ENCODE results near the gene UBTD1.

The UBTD1 gene

GRCh38 chr10:97584798-97585438 lies 86.2 kb downstream of the UBTD1 start:
- DNase-seq (ENCODE audit: low read depth), result no peak

- no peak for DNase-seq (ENCODE audit: low read depth)
Measured at GRCh38 chr10:97585439-97585811, 86.7 kb downstream of the UBTD1 start.

DNA sequence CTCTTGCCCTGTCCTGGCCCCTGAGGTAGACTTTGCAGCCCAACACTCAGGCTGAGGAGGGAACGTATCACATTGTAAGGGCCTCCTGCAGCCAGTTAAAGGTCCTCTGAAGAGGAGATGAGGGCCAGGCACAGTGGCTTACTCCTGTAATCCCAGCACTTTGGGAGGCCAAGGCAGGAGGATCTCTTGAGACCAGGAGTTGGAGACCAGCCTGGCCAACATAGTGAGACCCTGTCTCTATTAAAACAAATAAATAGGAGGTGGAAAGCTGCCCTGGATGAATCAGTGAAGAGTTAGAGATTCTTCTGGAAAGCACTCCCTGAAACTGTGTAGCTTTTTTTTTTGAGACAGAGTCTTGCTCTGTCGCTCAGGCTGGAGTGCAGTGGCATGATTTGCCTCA lies 88.5 kb downstream of the UBTD1 start:
- no peak for DNase-seq (ENCODE audit: low read depth)

GRCh38 chr10:97589479-97589878 lies 90.8 kb downstream of the UBTD1 start, which contains the start of gene C10orf62:
Gene C10orf62, plus strand, starts transcription at chr10:97589721. Its CDS starts 177 bp downstream, at chr10:97589898.
- no peak for DNase-seq (ENCODE audit: low read depth)

- DNase-seq (ENCODE audit: low read depth), result no peak
Measured at GRCh38 chr10:97590082-97590747, 91.5 kb downstream of the UBTD1 start.

DNA sequence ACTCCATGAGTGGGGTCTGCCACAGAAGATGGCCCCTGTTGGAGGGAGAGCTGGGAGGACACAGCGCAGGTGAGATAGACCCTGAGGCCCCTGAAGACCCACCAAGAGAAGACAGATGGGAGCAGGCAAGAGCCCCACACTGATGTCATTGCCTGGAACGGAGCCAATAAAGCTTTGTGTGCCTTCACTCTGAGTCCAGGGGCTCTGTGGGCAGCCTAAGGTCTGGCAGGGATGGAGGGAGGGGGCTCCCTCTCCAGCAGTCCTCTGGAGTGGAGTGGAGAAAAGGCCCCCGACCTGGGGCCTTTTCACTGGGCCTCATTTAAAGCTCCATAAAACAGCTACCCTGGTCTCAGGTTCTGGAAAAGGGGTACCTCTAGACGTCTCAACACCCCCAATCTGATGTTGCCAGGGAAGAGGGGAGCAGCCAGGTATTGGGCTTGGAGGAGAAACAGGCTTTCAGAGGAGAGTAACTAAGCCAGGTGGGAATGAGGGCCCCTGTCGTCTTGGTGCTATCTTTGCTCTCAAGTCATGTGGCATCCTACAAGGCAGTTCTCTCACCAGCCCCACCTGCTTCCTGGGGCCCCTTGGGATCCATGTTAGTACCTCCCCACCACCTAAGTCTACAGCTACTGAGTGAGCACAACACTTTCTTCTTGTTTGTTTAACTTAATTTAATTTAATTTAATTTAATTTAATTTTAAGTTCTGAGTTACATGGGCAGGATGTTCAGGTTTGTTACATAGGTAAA lies 92.2 kb downstream of the UBTD1 start:
- no peak for DNase-seq (ENCODE audit: low read depth)

GRCh38 chr10:97593421-97593820 lies 94.7 kb downstream of the UBTD1 start:
- DNase-seq (ENCODE audit: low read depth), result peak; percentile 12

GRCh38 chr10:97596101-97597082 lies 97.7 kb downstream of the UBTD1 start:
- DNase-seq (ENCODE audit: low read depth), result peak; percentile 94

- DNase-seq (ENCODE audit: low read depth), result peak; percentile 10
Measured at GRCh38 chr10:97597778-97598177, 99.1 kb downstream of the UBTD1 start.

DNA sequence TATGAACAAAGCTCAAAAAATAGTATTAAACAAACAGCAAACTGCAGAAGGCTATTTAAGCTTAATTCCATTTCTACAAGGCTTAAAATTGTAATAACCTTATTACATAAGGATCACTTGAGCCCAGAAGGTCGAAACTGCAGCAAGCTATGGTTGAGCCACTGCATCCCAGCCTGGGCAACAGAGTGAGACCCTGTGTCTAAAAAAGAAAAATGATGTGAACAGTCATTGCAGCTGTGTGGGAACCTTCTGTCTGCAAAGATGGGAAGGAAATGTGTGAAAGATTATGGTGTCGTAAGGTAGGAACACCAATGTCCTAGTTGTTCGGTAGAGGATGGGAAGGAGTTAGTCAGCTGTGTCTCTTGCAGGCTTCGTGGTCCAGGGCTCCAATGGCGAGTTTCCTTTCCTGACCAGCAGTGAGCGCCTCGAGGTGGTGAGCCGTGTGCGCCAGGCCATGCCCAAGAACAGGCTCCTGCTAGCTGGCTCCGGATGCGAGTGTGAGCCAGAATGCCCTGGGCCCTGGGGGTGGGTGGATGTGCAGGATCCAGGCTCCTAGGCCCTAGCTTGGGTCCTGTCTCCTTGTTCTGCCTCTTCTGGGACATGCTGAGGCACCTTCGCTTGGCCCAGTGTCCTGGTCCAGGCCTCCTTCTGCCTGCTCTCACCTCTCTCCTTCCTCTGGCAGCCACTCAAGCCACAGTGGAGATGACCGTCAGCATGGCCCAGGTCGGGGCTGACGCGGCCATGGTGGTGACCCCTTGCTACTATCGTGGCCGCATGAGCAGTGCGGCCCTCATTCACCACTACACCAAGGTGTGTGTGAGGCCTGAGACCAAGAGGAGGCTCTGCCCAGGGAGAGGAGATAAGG lies 99.9 kb downstream of the UBTD1 start:
- DNase-seq (ENCODE audit: low read depth), result no peak

DNA sequence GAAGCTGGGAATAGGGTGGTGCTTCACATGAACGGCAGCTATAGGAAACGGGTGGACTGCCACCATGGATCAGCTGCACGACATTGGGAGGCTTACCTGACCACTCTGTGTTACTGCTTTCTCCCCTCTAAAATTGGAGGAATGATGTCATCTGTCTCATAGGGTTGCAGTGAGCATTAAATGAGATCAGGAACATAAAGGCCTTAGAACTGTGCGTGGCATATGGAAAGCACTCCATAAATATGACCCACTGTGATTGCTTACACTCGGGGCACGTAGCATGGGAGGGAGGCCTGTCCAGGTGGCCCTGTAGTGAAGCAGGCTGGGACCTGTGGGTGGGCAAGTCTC lies 100.5 kb downstream of the UBTD1 start:
- no peak for DNase-seq (ENCODE audit: low read depth)

DNA sequence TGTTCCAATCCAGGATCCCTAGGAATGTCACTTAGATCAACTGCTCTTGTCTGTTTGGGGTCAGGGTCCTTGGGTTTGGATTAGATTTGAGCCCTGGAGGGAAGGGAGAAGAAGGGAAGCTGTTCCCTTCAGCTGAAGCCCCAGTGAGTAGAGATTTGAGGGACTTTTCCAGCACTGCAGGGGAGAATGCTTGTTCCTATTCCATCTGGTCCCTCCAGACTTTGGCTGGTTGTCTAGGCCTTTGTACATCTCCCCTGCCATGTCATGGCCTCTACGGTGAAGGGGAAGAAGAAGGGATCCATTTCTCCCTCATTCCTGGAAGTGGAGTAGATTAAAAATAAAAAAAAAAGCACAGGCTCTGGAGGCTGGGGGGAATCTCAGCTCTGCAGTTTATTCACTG lies 101.9 kb downstream of the UBTD1 start:
- no peak for DNase-seq (ENCODE audit: low read depth)

GRCh38 chr10:97601268-97602215 lies 102.8 kb downstream of the UBTD1 start:
- no peak for DNase-seq (ENCODE audit: low read depth)

- DNase-seq (ENCODE audit: low read depth), result no peak
Measured at GRCh38 chr10:97607095-97607636, 108.4 kb downstream of the UBTD1 start.

GRCh38 chr10:97608991-97609561 lies 110.4 kb downstream of the UBTD1 start:
- DNase-seq (ENCODE audit: low read depth), result no peak

DNA sequence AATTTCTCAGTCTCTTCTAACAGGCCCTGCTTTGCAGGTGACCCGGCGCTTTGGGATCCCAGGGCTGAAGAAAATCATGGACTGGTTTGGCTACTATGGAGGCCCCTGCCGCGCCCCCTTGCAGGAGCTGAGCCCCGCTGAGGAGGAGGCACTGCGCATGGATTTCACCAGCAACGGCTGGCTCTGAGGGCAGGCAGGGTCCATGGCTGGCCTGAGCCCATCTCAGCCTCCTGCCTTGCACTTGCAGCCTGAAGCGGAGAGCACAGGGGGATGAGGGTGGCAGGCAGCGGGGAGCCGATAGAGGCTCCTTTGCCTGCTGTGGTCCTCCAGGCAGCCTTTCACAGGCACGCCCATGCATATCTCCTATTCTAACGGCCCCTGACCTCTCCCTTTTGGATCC lies 112.7 kb downstream of the UBTD1 start:
- DNase-seq (ENCODE audit: low read depth), result no peak

- DNase-seq (ENCODE audit: low read depth), result peak; percentile 71
Measured at GRCh38 chr10:97612386-97612785, 113.7 kb downstream of the UBTD1 start.

- DNase-seq (ENCODE audit: low read depth), result no peak
Measured at GRCh38 chr10:97618285-97618684, 119.6 kb downstream of the UBTD1 start.

DNA sequence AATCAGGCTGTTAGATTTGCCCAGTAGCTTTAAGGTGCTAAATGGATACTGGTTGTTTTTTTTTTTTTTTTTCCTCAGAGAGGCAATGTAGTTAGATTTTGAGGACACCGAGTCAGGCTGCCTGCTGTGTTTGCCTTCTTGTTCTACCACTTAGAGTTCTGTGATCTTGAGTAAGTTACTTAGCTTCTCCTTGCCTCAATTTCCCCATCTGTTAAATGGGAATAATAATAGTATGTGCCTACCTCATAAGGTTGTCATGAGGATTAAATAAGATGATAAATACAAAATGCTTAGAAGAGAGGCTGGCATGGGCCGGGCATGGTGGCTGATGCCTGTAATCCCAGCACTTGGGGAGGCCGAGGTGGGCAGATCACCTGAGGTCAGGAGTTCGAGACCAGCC lies 120.0 kb downstream of the UBTD1 start:
- DNase-seq (ENCODE audit: low read depth), result no peak
